ENCODE data around the gene P4HA2.

Gene P4HA2

DNA sequence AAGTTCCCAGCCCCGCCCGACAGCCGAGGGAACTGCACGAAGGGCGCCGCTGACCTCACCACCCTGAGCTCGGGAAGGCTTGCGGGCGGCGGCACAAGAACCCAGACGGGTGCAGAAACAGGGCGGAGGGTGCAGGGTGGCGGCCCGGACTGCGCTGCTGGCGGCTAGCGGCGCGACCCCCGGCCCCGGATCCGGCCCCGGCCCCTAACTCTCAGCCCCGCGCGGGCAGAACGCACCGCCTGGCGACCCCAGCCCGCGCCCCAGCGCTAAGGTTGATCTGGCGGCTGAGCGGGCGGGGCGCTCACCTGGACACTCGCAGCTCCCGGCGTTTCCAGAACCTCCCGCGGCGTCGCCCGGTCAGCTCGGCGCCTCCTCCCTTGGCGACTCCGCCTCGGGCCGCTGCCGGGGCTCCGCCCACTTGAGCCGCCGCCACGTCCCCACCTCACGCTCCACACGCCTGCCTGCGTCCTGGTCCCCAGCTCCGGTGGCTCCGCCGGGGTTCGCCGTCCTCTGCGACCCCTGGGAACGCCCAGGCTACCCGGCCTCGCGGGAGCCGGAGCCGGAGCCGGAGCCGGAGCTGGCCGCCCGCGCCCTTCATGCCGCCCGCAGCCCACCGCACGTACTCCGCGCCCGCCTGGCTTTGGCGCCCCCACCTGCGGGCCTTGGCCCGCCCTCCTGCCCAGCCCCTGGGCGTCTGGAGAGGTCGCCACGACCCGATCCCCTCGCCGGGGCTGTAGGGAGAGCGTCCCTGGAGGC is at the start of gene P4HA2:
P4HA2 (minus strand) TSS at position 369 of the 756 bp plus-strand sequence. CDS start 9,227 bp downstream, outside the sequence.
- DNase-seq (ENCODE audit: low read depth): peak; percentile 5

DNA sequence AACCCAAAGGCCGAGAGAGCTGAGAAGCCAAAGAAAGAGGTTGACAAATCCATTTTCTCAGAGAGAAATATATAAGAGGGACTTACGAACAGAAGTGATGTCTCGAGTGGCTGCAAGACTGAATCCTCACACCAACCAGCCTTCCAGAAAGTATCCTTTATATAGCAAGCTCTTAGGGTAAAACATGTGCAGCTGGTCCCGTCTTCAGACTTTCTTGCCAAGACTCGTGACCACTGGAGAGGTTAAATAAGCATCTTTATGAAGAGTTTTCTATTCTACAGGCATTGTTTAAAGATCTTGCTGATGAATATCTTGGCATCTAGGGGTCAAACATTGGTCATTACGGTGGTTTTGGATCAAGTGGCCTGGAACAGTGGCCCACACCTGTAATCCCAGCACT is 49.6 kb upstream of the P4HA2 start:
- no peak for DNase-seq (ENCODE audit: low read depth)

DNA sequence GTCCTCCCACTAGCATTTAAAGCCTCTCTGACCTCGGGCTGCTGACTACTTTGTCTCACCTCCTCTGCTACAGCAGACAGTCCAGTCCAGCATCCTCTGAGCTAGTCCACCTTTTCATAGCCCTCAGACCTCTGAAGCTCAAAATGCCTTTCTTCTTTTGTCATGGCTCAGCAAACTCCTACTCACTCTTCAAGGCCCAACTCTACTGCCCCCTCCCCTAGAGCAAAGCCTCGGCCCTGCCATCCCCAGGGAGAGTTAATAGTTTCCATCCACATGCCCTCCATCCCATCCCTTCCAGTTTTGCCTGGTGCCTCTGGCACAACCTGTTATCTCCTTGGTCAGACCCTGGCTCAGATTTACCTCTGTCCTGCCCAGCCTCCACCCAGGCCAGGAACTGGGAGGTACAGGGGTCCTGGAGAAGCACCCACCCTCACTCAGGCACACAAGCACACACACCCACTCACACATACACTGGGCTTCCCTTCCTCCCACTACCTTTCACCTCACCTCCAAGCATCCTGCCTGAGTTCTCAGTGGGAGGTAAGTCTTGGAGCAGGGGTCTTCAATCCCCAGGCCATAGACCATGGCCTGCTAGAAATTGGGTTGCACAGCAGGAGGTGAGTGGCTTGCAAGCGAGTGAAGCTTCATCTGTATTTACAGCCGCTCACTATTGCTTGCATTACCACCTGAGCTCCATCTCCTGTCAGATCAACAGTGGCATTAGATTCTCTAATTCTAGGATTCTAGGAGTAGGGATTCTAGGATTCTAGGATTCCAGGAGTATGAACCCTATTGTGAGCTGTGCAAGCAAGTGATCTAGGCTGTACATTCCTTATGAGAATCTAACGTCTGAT is 47.9 kb upstream of the P4HA2 start:
- DNase-seq (ENCODE audit: low read depth): no peak

DNA sequence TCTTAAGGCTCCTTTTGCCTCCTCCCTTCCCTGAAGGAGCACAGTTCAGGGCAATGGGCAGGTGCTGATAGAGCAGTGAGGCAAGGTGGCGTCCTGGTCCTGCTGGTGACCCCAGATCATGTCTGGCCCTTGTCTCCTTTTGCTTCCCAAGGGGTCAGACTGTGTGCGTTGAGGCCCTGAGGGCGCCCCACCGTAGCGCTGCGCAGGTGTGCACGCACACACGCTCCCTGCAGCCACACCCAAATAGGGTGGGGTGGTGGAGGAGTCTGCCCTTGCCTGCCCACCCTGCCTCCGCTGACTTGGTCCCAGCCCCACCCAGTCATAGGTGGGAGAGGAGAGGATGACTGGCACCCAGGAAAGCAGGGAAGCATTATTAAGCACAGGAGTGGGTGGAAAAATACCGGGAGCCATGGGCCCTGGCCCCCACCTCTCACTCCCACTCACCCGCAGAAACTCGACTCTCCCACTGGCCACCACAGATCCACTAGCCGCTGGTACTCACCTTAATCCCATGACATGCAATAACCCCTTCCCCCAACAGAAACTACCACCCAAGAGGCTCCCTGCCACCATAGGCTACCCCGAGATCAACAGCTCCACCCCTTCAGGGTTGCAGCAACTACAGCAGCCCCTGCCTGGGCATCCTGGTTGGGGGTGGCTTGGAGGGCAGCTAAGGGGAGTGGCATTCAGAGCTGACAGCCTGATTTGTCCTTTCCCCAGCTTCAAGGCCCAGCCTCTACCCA is 46.6 kb upstream of the P4HA2 start:
- no peak for DNase-seq (ENCODE audit: low read depth)

DNA sequence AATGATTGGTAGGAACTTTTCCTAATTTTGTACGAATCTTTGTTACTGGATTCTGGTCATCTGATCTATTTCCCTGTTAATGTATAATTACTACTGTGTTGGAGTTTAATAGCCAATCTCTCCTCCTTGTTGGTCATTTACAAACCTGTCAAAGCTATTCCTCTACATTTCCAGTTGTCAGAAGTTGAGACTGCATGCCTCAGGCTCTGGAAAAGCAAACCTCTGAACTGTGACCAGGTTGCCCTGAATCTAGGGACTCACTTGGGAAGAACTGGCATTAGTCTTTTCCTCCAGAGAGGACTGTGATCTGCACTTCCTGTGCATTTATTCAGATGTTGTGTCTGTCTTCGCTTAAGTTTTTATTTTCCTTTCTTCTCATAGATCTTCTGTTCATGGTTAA is 46.0 kb upstream of the P4HA2 start:
- DNase-seq (ENCODE audit: low read depth): no peak

DNA sequence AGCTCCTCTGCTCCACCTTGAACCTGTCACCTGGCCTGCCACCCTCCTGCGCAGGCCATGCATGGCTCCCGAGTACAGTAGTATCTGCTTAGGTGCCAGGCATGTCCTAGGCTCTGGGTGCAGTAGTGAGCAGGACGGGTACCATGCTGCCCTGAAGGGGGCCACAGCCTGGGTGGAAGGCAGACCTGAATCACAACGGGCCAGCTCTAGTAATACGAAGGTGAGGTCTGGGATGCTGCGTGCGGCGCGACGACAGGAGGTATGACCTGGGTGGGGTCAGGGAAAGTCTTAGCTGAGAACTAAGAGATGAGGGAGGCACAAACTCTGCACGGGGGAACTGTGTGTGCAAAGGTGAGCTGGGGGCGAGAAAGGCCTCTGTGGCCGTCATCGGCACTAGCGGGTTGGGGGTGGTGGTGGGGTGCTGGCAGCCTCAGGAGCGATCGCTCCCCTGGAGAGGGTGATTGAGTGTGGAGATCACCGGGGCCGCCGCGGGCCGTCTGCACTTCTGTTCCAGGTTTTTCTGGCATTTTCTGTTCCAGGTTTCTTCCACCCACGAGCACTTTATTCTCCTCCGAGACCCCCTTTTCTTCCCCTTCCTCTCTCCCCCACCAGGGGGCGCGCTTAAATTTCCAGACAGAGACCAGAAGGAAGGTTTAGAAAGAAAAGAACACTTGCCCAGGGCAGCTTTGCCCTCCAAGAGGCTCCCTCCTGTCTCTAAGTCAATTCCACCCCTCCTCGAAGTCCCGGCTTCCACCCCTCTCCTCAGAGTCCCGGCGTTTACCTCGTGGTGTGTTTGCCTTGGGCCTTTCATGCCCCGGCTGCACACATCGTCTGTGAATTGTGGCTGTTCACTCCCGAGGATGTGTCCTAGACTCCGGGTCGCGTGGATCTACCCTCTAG is 44.9 kb upstream of the P4HA2 start:
- peak; percentile 47 for DNase-seq (ENCODE audit: low read depth)

DNA sequence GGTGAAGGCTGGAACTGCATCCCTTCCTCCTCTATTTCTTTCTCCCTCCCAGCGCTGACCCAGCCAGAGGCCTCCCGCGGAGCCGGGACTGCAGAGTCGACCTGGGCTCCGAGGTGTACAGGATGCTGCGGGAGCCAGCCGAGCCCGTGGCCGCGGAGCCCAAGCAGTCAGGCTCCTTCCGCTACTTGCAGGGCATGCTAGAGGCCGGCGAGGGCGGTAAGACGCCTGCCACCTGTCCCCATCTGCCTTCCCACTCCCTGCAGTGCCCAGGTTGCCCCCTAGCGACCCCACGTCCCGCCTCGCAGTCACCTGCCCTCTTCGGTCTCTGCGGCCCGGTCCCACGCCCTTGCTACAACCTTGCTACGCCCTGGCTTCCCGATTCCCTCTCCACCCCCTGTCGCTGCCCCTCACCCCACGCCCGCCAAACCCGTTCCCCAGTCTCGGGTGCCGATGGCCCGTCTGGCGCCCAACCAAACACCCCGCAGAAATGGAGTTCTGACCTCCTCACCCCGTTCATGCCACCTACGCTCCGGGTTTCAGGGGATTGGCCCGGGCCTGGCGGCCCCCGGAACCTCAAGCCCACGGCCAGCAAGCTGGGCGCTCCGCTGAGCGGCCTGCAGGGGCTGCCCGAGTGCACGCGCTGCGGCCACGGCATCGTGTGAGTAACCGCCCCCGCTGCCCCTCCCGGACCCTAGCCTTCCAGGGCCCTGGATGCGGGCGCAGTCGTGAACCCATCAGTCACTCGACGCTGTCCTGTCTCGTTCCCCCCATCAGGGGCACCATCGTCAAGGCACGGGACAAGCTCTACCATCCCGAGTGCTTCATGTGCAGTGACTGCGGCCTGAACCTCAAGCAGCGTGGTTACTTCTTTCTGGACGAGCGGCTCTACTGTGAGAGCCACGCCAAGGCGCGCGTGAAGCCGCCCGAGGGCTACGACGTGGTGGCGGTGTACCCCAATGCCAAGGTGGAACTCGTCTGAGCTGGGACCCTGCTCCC is 43.9 kb upstream of the P4HA2 start:
- DNase-seq (ENCODE audit: low read depth): no peak

DNA sequence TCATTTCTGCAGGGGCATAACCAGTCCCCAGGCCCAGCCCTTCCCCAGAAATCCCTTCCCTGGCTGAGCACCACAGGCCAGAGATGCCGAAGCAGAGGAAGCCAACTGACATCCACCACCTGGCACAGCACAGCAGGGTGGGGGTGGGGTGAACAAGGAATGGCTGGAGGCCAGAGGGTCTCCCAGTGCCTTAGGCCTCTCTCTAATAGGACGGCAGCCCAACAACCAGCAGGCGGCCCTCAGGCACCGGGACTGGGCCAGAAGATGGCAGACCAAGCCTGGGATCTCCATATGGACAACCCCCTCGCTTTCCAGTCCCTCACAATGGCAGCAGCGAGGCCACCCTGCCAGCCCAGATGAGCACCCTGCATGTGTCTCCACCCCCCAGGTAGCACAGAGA is 43.1 kb upstream of the P4HA2 start:
- no peak for DNase-seq (ENCODE audit: low read depth)

DNA sequence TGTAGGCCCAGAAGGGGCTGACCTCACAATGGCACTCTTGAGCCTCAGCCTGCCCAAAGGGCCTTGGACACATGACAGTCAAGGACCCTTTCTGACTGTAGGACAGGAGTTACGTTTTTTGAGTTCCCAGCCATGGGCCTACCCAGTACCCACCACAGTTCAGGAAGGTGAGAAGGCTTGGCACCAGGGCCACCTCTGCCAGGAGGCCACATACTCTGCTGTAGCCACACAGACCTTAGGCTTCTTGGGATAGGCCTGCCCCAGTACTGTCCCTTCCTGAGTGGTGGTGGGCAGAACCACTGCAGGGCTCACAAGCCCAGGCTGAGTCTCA is 42.6 kb upstream of the P4HA2 start:
- no peak for DNase-seq (ENCODE audit: low read depth)

DNA sequence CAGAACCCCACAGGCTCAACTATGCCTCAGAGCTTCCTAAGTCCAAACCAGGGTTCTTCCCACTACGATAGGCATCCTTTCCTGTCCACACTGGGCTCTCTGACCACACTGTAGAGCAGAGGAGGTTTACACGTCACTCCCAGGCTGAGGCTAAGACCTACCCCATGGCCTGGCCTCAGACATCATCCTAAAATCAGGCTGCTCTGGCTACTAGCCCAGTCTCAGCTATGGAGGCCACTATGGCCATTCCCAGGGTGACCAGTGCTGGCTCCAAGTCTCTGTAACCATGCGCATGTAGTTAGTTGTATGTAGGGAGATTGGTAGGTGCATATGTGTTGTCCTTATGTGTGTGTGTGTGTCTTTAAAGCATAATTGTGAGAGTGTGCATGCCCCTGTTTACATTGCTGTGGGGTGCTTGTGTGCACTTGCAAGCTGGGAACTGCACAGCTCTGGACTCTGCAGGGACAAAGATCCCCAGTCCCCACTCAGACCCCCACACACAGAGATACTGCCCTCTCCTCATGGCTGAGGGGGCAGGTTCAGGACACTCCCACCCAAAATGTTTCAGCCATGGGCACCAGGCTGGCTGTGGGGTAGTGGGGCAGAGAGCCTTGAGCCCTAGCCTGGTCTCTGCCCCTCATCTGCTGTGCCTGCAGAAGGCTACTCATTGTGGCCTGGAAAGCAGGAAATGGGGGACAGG is 42.1 kb upstream of the P4HA2 start:
- no peak for DNase-seq (ENCODE audit: low read depth)

DNA sequence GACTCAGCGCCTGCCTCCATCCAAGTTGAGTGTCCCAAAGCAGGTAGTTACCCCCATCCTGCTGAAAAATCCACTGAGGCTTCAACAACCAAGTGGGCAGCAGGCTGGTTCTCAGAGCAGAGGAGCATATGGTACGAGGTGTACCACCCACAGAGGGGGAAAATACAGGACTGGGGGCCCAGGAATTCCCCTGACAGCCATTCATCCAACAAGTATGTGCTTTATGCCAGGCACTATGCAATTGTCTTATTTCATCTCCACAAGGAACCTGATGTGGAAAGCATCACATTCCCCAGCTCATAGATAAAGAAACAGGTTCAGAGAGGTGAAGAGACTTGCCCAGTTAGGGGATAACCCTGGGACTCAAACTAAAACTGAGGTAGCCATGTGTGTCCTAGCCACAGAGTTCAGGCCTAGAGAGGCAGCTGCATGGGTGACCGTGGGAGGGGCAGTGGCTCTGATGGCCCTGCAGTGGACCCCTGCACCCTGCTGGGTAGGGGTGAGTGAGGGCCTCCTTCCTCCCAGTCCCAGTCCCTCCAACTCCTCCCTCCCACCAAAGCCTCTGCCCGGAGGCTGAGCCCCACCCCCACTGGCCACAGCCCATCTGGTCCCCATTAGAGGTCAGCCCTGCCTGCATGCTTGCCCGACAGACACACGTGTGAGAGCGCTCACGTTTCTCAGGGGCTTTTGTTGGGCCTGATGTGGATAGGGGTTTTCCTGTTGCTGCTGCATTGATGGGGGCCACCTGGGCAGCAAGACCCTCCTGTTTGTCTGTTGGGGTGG is 41.3 kb upstream of the P4HA2 start:
- no peak for DNase-seq (ENCODE audit: low read depth)

DNA sequence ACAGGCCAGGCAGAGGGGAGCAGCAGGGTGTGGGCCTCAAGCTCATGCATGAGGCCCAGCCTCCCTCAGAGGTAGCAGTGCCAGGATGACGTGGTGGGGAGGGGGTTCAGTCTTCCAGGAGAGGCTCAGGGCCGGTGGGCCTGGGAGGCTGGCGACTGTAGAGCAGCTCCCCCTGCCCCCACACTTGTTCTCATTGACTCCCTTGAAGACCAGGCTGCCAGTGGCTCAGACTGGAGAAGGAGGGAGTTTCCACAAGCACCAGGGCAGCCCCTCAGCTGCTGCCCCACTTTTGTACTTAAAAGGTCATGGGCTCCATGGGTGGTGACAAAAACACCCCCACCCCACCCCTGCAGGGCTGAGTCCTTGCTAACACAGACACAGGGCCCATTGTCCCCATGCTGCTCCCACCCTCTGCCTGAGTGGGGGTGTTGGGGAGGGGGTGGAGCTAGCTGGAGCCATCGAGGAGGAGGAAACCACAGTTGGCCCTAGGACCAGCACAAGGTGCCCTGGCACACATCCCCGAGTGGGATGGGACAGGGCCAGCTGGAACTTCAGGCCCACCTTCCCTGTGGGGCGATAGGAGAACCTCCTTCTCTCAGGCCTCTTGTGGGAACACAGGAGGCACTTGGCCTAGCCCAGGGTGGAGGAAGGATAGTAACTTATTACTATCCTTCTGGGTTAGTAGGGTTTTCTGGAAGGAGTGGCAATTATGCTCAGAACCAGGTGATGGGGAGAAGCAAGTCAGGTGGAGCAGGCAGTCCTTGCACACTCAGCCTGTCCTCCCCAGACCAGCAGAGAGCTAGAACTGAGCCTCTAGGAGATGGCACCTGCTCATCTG is 40.5 kb upstream of the P4HA2 start:
- DNase-seq (ENCODE audit: low read depth): no peak

DNA sequence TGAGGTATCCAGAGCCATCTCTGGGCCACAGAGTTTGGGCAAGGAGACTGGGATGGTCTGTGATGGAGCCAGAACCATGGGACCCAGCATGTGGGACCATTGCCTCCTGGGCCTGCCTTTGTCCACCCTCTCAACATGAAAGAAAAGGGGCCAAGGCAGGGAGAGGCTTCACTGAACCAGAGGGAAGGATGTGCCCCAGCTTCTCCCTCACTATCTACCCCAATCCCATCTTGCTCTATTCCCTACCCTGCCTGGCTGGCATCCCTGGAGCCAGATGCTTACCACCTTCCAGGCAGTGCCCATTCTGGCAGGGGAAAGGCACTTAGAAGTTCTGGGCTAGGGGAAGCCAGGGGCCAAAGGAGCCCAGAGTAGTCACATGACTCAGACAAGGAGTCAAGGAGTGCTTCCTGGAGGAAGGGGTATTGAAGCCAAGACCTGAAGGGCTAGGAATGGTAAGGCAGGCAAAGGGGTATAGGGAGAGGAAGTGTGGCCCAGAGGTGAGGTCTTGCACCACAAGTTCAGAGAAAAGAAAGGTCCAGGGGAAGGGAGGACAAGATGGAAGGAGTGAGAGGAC is 39.6 kb upstream of the P4HA2 start:
- no peak for DNase-seq (ENCODE audit: low read depth)

DNA sequence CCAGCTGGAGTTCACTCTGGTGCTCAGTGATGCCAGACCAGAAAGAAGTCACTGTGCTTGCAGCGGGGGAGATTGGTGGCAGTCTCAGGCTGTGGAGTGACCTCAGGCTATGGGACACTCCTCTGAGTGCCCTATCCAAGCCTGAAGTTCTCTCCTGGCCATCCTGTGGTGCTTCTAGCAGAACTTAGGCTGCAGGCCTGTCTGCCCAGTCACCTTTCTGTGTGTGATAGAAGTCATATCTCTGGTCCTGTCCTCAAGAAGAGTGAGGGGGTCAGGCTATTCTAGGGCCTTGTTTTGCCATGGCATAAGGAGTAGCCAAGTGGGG is 39.1 kb upstream of the P4HA2 start:
- DNase-seq (ENCODE audit: low read depth): no peak

DNA sequence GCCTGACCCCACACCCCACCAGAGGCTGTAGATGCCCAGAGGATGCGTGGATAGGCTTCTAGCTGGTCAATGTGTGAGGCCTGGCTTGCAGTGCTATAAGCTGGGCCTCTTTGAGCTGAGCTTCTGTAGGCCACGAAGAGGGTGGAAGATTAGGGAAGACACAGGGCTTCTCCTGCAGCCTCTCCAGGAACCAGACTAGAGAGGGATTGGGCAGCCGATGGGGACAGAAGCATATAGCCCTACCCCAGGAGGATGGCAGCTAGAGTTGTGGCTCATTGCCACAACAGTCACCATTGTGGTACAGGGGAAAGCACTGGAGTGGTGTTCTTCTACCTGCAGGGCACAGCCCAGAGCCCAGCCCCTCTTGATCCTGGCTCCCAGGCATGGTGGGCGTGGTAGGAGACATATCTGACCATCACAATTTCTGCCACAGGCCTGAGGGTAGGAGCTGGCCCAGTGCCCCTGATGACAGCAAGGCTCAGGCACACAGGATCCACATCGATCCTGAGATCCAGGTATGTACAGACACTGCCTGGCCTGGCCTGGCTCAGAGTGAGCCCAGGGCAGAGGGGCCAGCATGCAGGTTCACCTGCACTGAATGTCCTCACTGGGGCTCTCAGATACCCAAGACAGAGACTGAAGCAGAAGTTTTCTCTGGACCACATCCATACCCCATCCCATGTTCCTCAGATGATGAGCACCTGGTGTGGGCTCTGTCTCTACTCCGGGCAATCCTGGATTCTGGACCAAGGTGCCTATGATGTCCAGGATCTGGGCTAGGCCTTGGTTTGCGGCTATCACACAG is 38.6 kb upstream of the P4HA2 start:
- no peak for DNase-seq (ENCODE audit: low read depth)

DNA sequence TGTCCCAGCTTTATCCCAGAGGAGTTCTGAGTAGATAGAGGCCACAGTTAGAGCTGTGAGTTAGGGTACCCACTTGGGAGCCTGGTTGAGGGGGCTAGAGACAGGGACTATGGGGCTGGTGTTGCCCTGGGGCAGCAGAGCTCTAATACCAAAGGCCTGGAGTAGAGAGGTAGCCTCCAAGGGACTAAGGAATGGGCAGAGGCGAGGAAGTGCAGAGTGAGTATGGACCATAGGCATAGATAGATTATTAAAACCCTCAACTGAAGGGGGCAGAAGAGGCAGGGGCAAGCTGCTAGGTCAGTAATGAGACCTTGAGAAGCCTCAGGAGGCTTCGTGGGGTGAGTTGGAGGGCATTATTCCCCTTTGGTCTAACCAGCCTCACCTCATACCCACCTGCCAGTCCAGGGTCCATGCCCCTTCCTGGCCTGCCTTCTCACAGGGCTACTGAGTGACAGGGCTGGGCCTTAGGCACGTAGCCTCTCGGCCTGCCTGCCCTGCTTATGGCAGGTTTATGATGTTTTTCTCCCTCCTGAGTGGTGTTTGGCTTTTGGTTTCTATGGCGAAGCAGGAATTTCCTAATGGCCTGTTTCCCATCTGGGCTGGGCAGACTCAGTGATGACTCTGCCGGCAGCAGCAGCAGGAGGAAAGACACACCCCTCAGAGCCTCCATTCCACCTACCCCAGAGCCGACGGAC is 37.8 kb upstream of the P4HA2 start:
- DNase-seq (ENCODE audit: low read depth): no peak
